ENCODE data around the gene GSN.

- TF ChIP-seq CTCF (conservative IDR thresholded peaks at IDR 0.05; ENCODE audit: low read length) = no peak
- no peak for TF ChIP-seq EZH2phosphoT487 (IDR thresholded peaks at IDR 0.05; ENCODE audit: borderline replicate concordance)
These were observed 55.6 kb downstream of the GSN start for GRCh38 chr9:121323449-121324151.
